KMS-11 (cell line): ENCODE measurements around the gene POLA2.

Experiments
- H2AFZ ChIP-seq: fragments of 200-600 bp; sonication (generic); 2 replicates; pipeline ENCODE4 v1.6.1; 2016; ENCODE audit warnings: antibody characterized with exemption, mixed run types, low read depth
- H3K27ac ChIP-seq: fragments of 200-600 bp; sonication (generic); 2 replicates; pipeline ENCODE4 v1.6.1; 2016; ENCODE audit warnings: mild to moderate bottlenecking, mixed run types
- H3K27me3 ChIP-seq: fragments of 200-600 bp; sonication (generic); 2 replicates; pipeline ENCODE4 v1.6.1; 2017; ENCODE audit warnings: mild to moderate bottlenecking, low read depth, mixed run types, moderate library complexity; ENCODE audit not compliant: insufficient read depth
- H3K36me3 ChIP-seq: fragments of 200-600 bp; sonication (generic); 2 replicates; pipeline ENCODE4 v1.6.1; 2017; ENCODE audit warnings: mild to moderate bottlenecking, mixed run types; ENCODE audit not compliant: insufficient read depth
- H3K4me1 ChIP-seq: fragments of 200-600 bp; sonication (generic); 2 replicates; pipeline ENCODE4 v1.6.1; 2016; ENCODE audit warnings: mild to moderate bottlenecking, low read depth, mixed run types; ENCODE audit not compliant: poor library complexity, severe bottlenecking
- H3K4me2 ChIP-seq: fragments of 200-600 bp; sonication (generic); 2 replicates; pipeline ENCODE4 v1.7.0; 2016; ENCODE audit warnings: mild to moderate bottlenecking, mixed run types
- H3K4me3 ChIP-seq: fragments of 200-600 bp; sonication (generic); IDR thresholded peaks from 2 replicates; pipeline ENCODE4 v1.6.1; 2017; ENCODE audit warnings: low read depth, low read length, mixed read lengths; ENCODE audit not compliant: insufficient read depth
- H3K79me2 ChIP-seq: fragments of 200-600 bp; sonication (generic); 2 replicates; pipeline ENCODE4 v1.6.1; 2016; ENCODE audit warnings: low read depth, mixed run types; ENCODE audit not compliant: insufficient read depth
- H3K9ac ChIP-seq: fragments of 200-600 bp; sonication (generic); 2 replicates; pipeline ENCODE4 v1.6.1; 2016; ENCODE audit warnings: mild to moderate bottlenecking, mixed run types
- H4K20me1 ChIP-seq: fragments of 200-600 bp; sonication (generic); 2 replicates; pipeline ENCODE4 v1.6.1; 2016; ENCODE audit warnings: mild to moderate bottlenecking, mixed run types; ENCODE audit not compliant: insufficient read depth
- CTCF ChIP-seq: fragments of 200-600 bp; sonication (generic); conservative IDR thresholded peaks from 2 replicates; pipeline ENCODE4 v1.6.1; 2017; ENCODE audit warnings: low read depth, mild to moderate bottlenecking, antibody characterized with exemption, low read length, moderate library complexity, mixed read lengths

The POLA2 gene

DNA sequence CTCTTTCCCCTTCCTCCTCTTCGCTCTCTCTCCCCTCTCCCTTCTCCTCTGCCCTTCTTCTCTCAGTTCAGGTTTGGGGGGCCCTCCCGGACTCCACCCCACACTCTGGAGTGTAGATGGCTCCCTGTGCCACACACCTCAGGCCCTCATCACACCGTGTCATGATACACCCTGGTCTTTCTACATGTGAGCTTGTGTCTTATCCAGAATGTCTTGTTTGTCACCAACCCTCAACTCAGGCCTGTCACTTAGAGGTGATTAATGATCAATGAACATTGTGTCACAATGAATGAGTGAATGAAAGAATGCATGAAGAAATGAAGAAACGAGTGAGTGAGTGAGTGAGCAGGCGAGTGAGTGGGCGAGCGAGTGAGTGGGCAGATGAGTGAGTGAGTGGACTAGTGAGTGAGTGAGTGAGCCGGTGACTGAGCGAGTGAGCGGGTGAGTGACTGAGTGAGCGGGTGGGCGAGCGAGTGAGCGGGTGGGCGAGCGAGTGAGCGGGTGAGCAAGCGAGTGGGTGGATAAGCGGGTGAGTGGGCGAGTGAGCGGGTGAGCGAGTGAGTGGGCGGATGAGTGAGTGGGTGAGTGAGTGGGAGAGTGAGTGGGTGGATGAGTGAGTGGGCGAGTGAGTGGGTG, 46.2 kb upstream of the POLA2 start:
- no peaks in the 10 kb centered on the region for H3K27me3 ChIP-seq
- no peaks in the 10 kb centered on the region for H3K4me1 ChIP-seq
- H2AFZ ChIP-seq, result no peak overlapping the region
- H3K27ac ChIP-seq, result no peak overlapping the region
- no peaks in the 10 kb centered on the region for H3K36me3 ChIP-seq
- no peak for TF ChIP-seq CTCF
- H4K20me1 ChIP-seq, result no peaks in the 10 kb centered on the region
- H3K4me2 ChIP-seq, result no peak overlapping the region
- no peak overlapping the region for H3K4me3 ChIP-seq
- no peaks in the 10 kb centered on the region for H3K79me2 ChIP-seq
- H3K9ac ChIP-seq, result no peak overlapping the region

DNA sequence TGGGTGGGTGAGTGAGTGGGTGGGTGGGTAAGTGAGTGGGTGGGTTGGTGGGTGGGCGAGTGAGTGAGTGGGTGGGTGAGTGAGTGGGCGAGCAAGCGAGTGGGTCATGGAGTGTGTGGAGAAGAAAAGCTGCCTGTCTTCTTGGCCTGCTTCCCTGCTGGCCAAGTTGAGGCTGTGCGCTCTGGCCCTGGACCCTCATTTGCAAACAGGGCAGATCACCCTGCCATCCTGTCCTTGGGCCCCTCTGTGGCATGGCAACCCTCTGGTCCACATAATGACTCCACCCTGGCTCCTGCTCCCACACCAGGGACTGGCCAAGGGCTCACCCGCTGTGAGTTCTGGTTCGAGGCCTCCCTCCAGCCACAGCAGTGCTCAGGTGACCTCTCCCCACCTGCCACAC, 44.9 kb upstream of the POLA2 start:
- no peak for TF ChIP-seq CTCF
- no peaks in the 10 kb centered on the region for H3K4me1 ChIP-seq
- no peaks in the 10 kb centered on the region for H3K27me3 ChIP-seq
- no peak overlapping the region for H2AFZ ChIP-seq
- no peak overlapping the region for H3K27ac ChIP-seq
- no peaks in the 10 kb centered on the region for H4K20me1 ChIP-seq
- no peak overlapping the region for H3K9ac ChIP-seq
- no peaks in the 10 kb centered on the region for H3K79me2 ChIP-seq
- H3K4me2 ChIP-seq, result no peak overlapping the region
- no peaks in the 10 kb centered on the region for H3K36me3 ChIP-seq
- H3K4me3 ChIP-seq, result no peak overlapping the region

GRCh38 chr11:65217441-65218423, 44.0 kb upstream of the POLA2 start:
- Histone ChIP-seq H3K9ac (no peak overlapping the region), H3K4me1 (no peaks in the 10 kb centered on the region), H3K27me3 (no peaks in the 10 kb centered on the region), H2AFZ (no peak overlapping the region), H3K27ac (no peak overlapping the region), H3K36me3 (no peaks in the 10 kb centered on the region), H3K79me2 (no peaks in the 10 kb centered on the region), H3K4me3 (no peak overlapping the region), H3K4me2 (no peak overlapping the region), H4K20me1 (no peaks in the 10 kb centered on the region)
- TF ChIP-seq CTCF, result no peak

- no peak overlapping the region for H3K27ac ChIP-seq
- no peak overlapping the region for H3K4me3 ChIP-seq
- H3K4me2 ChIP-seq, result no peak overlapping the region
- no peaks in the 10 kb centered on the region for H3K27me3 ChIP-seq
- no peaks in the 10 kb centered on the region for H3K36me3 ChIP-seq
- H3K4me1 ChIP-seq, result no peaks in the 10 kb centered on the region
- no peak overlapping the region for H2AFZ ChIP-seq
- H3K9ac ChIP-seq, result no peak overlapping the region
- no peaks in the 10 kb centered on the region for H3K79me2 ChIP-seq
- TF ChIP-seq CTCF, result no peak
- no peaks in the 10 kb centered on the region for H4K20me1 ChIP-seq
Observed at GRCh38 chr11:65218446-65218845, 43.3 kb upstream of the POLA2 start.
